Measurements from ENCODE around the gene CAP2. TPM values are rescaled to one million over a fixed set of nuclear protein-coding genes. Genes with fewer than 3 reads are reported as not detected.

Gene CAP2
- total RNA-seq, 1 donor from 2014 or later = not detected

- intact Hi-C loops (cut with micrococcal nuclease) = no loop called here
- Mint-ChIP-seq H3K27ac (no peak overlapping the region), H3K36me3 (ENCODE audit: low read depth) (no peaks in the 10 kb centered on the region), H3K4me1 (no peaks in the 10 kb centered on the region), H3K4me3 (no peak overlapping the region), H3K27me3 (peaks cover 5% of the 10 kb centered on the region), H3K9me3 (no peaks in the 10 kb centered on the region)
- no peak for DNase-seq
These were observed 85.6 kb downstream of the CAP2 start for GRCh38 chr6:17478946-17479345.

GRCh38 chr6:17480476-17480875, 87.1 kb downstream of the CAP2 start:
- H3K4me3 Mint-ChIP-seq = no peak overlapping the region
- intact Hi-C loops (cut with micrococcal nuclease) = no loop called here
- DNase-seq = no peak
- no peaks in the 10 kb centered on the region for H3K9me3 Mint-ChIP-seq
- no peaks in the 10 kb centered on the region for H3K4me1 Mint-ChIP-seq
- no peaks in the 10 kb centered on the region for H3K27me3 Mint-ChIP-seq
- no peaks in the 10 kb centered on the region for H3K36me3 Mint-ChIP-seq (ENCODE audit: low read depth)
- no peak overlapping the region for H3K27ac Mint-ChIP-seq

- Mint-ChIP-seq H3K27me3 (no peaks in the 10 kb centered on the region), H3K36me3 (ENCODE audit: low read depth) (no peaks in the 10 kb centered on the region), H3K27ac (no peak overlapping the region), H3K4me3 (no peak overlapping the region), H3K9me3 (no peaks in the 10 kb centered on the region), H3K4me1 (no peaks in the 10 kb centered on the region)
- no peak for DNase-seq
- intact Hi-C loops (cut with micrococcal nuclease) = no loop called here
These were observed 89.3 kb downstream of the CAP2 start for GRCh38 chr6:17482711-17483110.

- DNase-seq = no peak
- H3K36me3 Mint-ChIP-seq (ENCODE audit: low read depth) = no peaks in the 10 kb centered on the region
- no peak overlapping the region for H3K27ac Mint-ChIP-seq
- H3K9me3 Mint-ChIP-seq = no peaks in the 10 kb centered on the region
- H3K4me1 Mint-ChIP-seq = no peaks in the 10 kb centered on the region
- H3K27me3 Mint-ChIP-seq = no peaks in the 10 kb centered on the region
- no peak overlapping the region for H3K4me3 Mint-ChIP-seq
- intact Hi-C loops (cut with micrococcal nuclease) = no loop called here
These were observed 90.1 kb downstream of the CAP2 start for GRCh38 chr6:17483391-17484016.

GRCh38 chr6:17484201-17484849, 90.9 kb downstream of the CAP2 start:
- Mint-ChIP-seq H3K27me3 (no peaks in the 10 kb centered on the region), H3K9me3 (no peaks in the 10 kb centered on the region), H3K36me3 (ENCODE audit: low read depth) (no peaks in the 10 kb centered on the region), H3K4me1 (no peaks in the 10 kb centered on the region), H3K4me3 (no peak overlapping the region), H3K27ac (no peak overlapping the region)
- intact Hi-C loops (cut with micrococcal nuclease) = no loop called here
- DNase-seq = no peak

GRCh38 chr6:17485181-17485580, 91.8 kb downstream of the CAP2 start:
- Mint-ChIP-seq H3K27me3 (no peaks in the 10 kb centered on the region), H3K4me1 (no peaks in the 10 kb centered on the region), H3K9me3 (no peaks in the 10 kb centered on the region), H3K36me3 (ENCODE audit: low read depth) (no peaks in the 10 kb centered on the region), H3K27ac (no peak overlapping the region), H3K4me3 (no peak overlapping the region)
- intact Hi-C loops (cut with micrococcal nuclease) = no loop called here
- DNase-seq = no peak

GRCh38 chr6:17485946-17486345, 92.6 kb downstream of the CAP2 start:
- DNase-seq = no peak
- H3K9me3 Mint-ChIP-seq = no peaks in the 10 kb centered on the region
- H3K4me3 Mint-ChIP-seq = no peak overlapping the region
- H3K36me3 Mint-ChIP-seq (ENCODE audit: low read depth) = no peaks in the 10 kb centered on the region
- H3K27ac Mint-ChIP-seq = no peak overlapping the region
- H3K27me3 Mint-ChIP-seq = peaks cover under 1% of the 10 kb centered on the region
- intact Hi-C loops (cut with micrococcal nuclease) = no loop called here
- H3K4me1 Mint-ChIP-seq = peaks cover under 1% of the 10 kb centered on the region

GRCh38 chr6:17486680-17487079, 93.3 kb downstream of the CAP2 start:
- Mint-ChIP-seq H3K9me3 (no peaks in the 10 kb centered on the region), H3K27me3 (peaks cover 4% of the 10 kb centered on the region), H3K36me3 (ENCODE audit: low read depth) (no peaks in the 10 kb centered on the region), H3K27ac (no peak overlapping the region), H3K4me1 (peaks cover 2% of the 10 kb centered on the region), H3K4me3 (no peak overlapping the region)
- DNase-seq = no peak
- intact Hi-C loops (cut with micrococcal nuclease) = no loop called here

GRCh38 chr6:17490724-17491123, 97.3 kb downstream of the CAP2 start:
- Mint-ChIP-seq H3K4me1 (peaks cover 2% of the 10 kb centered on the region), H3K9me3 (no peaks in the 10 kb centered on the region), H3K27me3 (peaks cover 11% of the 10 kb centered on the region), H3K27ac (no peak overlapping the region), H3K4me3 (no peak overlapping the region), H3K36me3 (ENCODE audit: low read depth) (no peaks in the 10 kb centered on the region)
- intact Hi-C loops (cut with micrococcal nuclease) = no loop called here
- DNase-seq = no peak

GRCh38 chr6:17491416-17492142, 98.2 kb downstream of the CAP2 start:
- no peaks in the 10 kb centered on the region for H3K9me3 Mint-ChIP-seq

GRCh38 chr6:17492350-17492749, 99.0 kb downstream of the CAP2 start:
- H3K4me1 Mint-ChIP-seq = peaks cover 2% of the 10 kb centered on the region
- H3K9me3 Mint-ChIP-seq = no peaks in the 10 kb centered on the region
- H3K4me3 Mint-ChIP-seq = no peak overlapping the region
- intact Hi-C loops (cut with micrococcal nuclease) = no loop called here
- H3K27ac Mint-ChIP-seq = no peak overlapping the region
- no peak for DNase-seq
- peaks cover 11% of the 10 kb centered on the region for H3K27me3 Mint-ChIP-seq
- H3K36me3 Mint-ChIP-seq (ENCODE audit: low read depth) = no peaks in the 10 kb centered on the region

More at GRCh38 chr6:17491416-17492142, 98.2 kb downstream of the CAP2 start:
- Mint-ChIP-seq H3K36me3 (ENCODE audit: low read depth) (no peaks in the 10 kb centered on the region), H3K27me3 (peaks cover 11% of the 10 kb centered on the region), H3K4me1 (peaks cover 2% of the 10 kb centered on the region), H3K27ac (no peak overlapping the region), H3K4me3 (no peak overlapping the region)
- DNase-seq = no peak
- intact Hi-C loops (cut with micrococcal nuclease) = no loop called here

- peaks cover 2% of the 10 kb centered on the region for H3K4me1 Mint-ChIP-seq
- H3K4me3 Mint-ChIP-seq = no peak overlapping the region
- H3K27ac Mint-ChIP-seq = no peak overlapping the region
- H3K27me3 Mint-ChIP-seq = peaks cover 14% of the 10 kb centered on the region
- H3K9me3 Mint-ChIP-seq = no peaks in the 10 kb centered on the region
- H3K36me3 Mint-ChIP-seq (ENCODE audit: low read depth) = no peaks in the 10 kb centered on the region
- intact Hi-C loops (cut with micrococcal nuclease) = no loop called here
- DNase-seq = no peak
These were observed 99.9 kb downstream of the CAP2 start for GRCh38 chr6:17493286-17493685.

GRCh38 chr6:17494177-17494576, 100.8 kb downstream of the CAP2 start:
- H3K27ac Mint-ChIP-seq = no peak overlapping the region
- H3K9me3 Mint-ChIP-seq = no peaks in the 10 kb centered on the region
- H3K27me3 Mint-ChIP-seq = peaks cover 14% of the 10 kb centered on the region
- no peaks in the 10 kb centered on the region for H3K36me3 Mint-ChIP-seq (ENCODE audit: low read depth)
- H3K4me3 Mint-ChIP-seq = no peak overlapping the region
- DNase-seq = no peak
- peaks cover 2% of the 10 kb centered on the region for H3K4me1 Mint-ChIP-seq
- intact Hi-C loops (cut with micrococcal nuclease) = no loop called here

GRCh38 chr6:17494919-17495318, 101.5 kb downstream of the CAP2 start:
- no peak overlapping the region for H3K27ac Mint-ChIP-seq
- no peak for DNase-seq
- H3K36me3 Mint-ChIP-seq (ENCODE audit: low read depth) = no peaks in the 10 kb centered on the region
- H3K9me3 Mint-ChIP-seq = no peaks in the 10 kb centered on the region
- intact Hi-C loops (cut with micrococcal nuclease) = no loop called here
- no peak overlapping the region for H3K4me3 Mint-ChIP-seq
- H3K27me3 Mint-ChIP-seq = peaks cover 14% of the 10 kb centered on the region
- peaks cover 2% of the 10 kb centered on the region for H3K4me1 Mint-ChIP-seq
